Liver (tissue), 3 donors: ENCODE data around the gene GUCA1A.

Experiments
- CTCF ChIP-seq: fragments of 150-350 bp; IDR thresholded peaks from 2 replicates; pipeline ENCODE4 v1.5.1; 2017; ENCODE audit warnings: improper control_type of control experiment, low read depth, low read length; ENCODE audit not compliant: missing input control
- NR2F2 ChIP-seq: IDR thresholded peaks from 2 replicates; pipeline ENCODE4 v1.6.1; 2016; ENCODE audit warnings: antibody characterized with exemption
- donor health status: healthy.
- donor health status: healthy.

DNA sequence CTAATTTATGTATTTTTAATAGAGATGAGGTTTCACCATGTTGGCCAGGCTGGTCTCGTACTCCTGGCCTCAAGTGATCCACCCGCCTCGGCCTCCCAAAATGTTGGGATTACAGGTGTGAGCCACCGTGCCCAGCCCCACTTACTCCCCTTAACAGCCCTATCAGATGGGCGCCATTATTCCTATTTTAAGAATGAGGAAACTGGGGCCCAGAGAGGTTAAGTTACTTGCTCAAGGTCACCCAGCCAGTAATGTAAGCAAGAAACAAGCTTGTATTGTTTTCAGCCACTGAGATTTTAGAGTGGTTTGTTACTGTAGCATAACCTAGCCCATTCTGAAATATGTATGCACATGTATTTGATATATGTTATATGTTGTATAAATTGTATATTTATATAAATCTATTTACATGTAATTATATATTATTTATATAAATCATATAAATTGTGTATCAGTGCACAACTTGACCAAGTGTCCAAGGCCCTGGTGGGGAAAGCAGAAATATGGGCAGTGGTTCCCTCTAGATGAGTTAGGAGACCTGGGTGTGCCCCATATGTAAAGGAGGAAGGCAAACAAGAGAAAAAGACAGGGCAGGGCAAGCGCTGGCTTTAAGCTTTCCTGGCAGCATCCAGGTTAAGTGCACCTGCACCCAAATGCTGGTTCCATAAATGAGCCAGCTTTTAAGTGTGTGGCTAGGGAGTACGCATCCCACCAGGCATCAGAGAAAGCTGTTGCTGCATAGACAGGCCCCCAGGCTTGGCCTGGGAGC, 1.2 kb upstream of the GUCA1A start:
- TF ChIP-seq CTCF (no peak), NR2F2 (no peak)
